ENCODE results near the gene COQ2. TPM values are rescaled to one million over a fixed set of nuclear protein-coding genes. Genes with fewer than 3 reads are reported as not detected.

The COQ2 gene
- total RNA-seq, 1 experiment from 2014 or later = 24.2 TPM

DNA sequence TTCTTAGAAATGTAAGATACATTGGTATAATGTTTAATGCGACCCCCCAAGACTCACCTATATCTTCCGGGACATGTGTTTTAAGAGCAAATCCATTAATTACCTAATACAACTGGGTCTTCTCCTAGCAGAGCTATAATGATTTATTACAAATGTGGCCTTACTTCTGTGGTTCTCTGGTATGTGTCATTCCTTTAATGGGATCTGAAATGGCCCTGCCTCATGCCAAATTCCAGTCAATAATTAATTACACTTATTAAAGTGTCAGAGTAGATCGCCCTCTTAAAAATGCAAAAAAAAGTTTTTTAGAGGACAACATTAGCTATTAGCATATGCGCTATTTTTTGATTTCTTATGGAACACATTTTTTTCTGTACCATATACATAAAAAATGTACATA lies 33.1 kb upstream of the COQ2 start:
- intact Hi-C loops (cut with micrococcal nuclease; ENCODE audit: unreplicated experiment) = no loop called here
- no peak overlapping the region for H3K4me3 Mint-ChIP-seq (ENCODE audit: unreplicated experiment)
- H3K27ac Mint-ChIP-seq (ENCODE audit: unreplicated experiment) = no peak overlapping the region
- H3K4me1 Mint-ChIP-seq (ENCODE audit: low read depth, unreplicated experiment) = peaks cover 4% of the 10 kb centered on the region
- H3K27me3 Mint-ChIP-seq (ENCODE audit: insufficient read depth, unreplicated experiment) = no peaks in the 10 kb centered on the region
- DNase-seq = no peak
- POLR2A ChIA-PET = no interaction called here
- H3K36me3 Mint-ChIP-seq (ENCODE audit: insufficient read depth, unreplicated experiment) = no peaks in the 10 kb centered on the region
- no TSS peak for BruUV-seq (replicated peaks)
- H3K36me3 ChIP-seq (ENCODE audit: control insufficient read depth, insufficient read depth, low read length) = no peaks in the 10 kb centered on the region
- no peaks in the 10 kb centered on the region for H3K9me3 ChIP-seq
- CTCF ChIA-PET = no interaction called here
- TF ChIP-seq, protein P1, sequence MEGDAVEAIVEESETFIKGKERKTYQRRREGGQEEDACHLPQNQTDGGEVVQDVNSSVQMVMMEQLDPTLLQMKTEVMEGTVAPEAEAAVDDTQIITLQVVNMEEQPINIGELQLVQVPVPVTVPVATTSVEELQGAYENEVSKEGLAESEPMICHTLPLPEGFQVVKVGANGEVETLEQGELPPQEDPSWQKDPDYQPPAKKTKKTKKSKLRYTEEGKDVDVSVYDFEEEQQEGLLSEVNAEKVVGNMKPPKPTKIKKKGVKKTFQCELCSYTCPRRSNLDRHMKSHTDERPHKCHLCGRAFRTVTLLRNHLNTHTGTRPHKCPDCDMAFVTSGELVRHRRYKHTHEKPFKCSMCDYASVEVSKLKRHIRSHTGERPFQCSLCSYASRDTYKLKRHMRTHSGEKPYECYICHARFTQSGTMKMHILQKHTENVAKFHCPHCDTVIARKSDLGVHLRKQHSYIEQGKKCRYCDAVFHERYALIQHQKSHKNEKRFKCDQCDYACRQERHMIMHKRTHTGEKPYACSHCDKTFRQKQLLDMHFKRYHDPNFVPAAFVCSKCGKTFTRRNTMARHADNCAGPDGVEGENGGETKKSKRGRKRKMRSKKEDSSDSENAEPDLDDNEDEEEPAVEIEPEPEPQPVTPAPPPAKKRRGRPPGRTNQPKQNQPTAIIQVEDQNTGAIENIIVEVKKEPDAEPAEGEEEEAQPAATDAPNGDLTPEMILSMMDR (IDR thresholded peaks at IDR 0.05; ENCODE audit: insufficient read depth in 1 of 2, low read depth in 1 of 2, low read length in 1 of 2, severe bottlenecking in 1 of 2, unreplicated experiment in 1 of 2) = no peak
- no peak overlapping the region for H3K4me3 ChIP-seq (ENCODE audit: low read depth, low read length)
- no peaks in the 10 kb centered on the region for H3K9me3 Mint-ChIP-seq (ENCODE audit: unreplicated experiment)
- no peaks in the 10 kb centered on the region for H3K4me1 ChIP-seq
- H3K27me3 ChIP-seq (replicated peaks; ENCODE audit: control insufficient read depth, insufficient read depth, low read length) = no peaks in the 10 kb centered on the region

DNA sequence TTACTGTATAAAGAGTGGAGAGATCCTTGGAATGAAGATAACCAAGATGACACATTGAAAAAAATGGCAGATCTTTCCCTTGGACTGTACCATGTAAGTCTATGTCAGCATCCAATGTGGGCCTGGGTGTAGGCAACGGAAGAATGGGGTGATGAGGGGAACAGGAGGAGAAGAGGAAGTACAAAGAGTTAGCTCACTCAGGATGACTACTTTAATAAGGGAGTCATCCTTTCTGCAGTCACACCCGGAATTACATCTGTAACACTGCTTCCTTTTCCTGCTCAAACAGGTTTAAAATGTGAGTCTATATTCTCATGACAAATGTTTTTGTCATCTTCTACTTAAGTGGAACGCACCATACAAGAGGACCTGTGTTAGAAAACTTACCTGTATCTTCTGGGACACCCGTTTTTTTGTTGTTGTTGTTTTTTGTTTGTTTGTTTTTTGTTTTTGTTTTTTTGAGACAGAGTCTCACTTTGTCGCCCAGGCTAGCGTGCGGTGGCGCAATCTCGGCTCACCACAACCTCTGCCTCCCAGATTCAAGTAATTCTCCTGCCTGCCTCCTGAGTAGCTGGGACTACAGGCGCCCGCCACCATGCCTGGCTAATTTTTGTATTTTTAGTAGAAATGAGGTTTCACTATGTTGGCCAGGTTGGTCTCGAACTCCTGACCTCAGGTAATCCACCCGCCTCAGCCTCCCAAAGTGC lies 32.0 kb upstream of the COQ2 start:
- H3K4me1 ChIP-seq = no peaks in the 10 kb centered on the region
- TF ChIP-seq, protein P1 (IDR thresholded peaks at IDR 0.05; ENCODE audit: insufficient read depth in 1 of 2, low read depth in 1 of 2, low read length in 1 of 2, severe bottlenecking in 1 of 2, unreplicated experiment in 1 of 2) = no peak
- intact Hi-C loops (cut with micrococcal nuclease; ENCODE audit: unreplicated experiment) = no loop called here
- H3K27me3 ChIP-seq (replicated peaks; ENCODE audit: control insufficient read depth, insufficient read depth, low read length) = no peaks in the 10 kb centered on the region
- no peak overlapping the region for H3K27ac Mint-ChIP-seq (ENCODE audit: unreplicated experiment)
- H3K36me3 Mint-ChIP-seq (ENCODE audit: insufficient read depth, unreplicated experiment) = no peaks in the 10 kb centered on the region
- H3K36me3 ChIP-seq (ENCODE audit: control insufficient read depth, insufficient read depth, low read length) = no peaks in the 10 kb centered on the region
- H3K4me3 ChIP-seq (ENCODE audit: low read depth, low read length) = no peak overlapping the region
- DNase-seq = no peak
- H3K4me3 Mint-ChIP-seq (ENCODE audit: unreplicated experiment) = no peak overlapping the region
- no peaks in the 10 kb centered on the region for H3K9me3 ChIP-seq
- no peaks in the 10 kb centered on the region for H3K4me1 Mint-ChIP-seq (ENCODE audit: low read depth, unreplicated experiment)
- no TSS peak for BruUV-seq (replicated peaks)
- no peaks in the 10 kb centered on the region for H3K9me3 Mint-ChIP-seq (ENCODE audit: unreplicated experiment)
- ChIA-PET POLR2A (no interaction called here), CTCF (no interaction called here)
- no peaks in the 10 kb centered on the region for H3K27me3 Mint-ChIP-seq (ENCODE audit: insufficient read depth, unreplicated experiment)

DNA sequence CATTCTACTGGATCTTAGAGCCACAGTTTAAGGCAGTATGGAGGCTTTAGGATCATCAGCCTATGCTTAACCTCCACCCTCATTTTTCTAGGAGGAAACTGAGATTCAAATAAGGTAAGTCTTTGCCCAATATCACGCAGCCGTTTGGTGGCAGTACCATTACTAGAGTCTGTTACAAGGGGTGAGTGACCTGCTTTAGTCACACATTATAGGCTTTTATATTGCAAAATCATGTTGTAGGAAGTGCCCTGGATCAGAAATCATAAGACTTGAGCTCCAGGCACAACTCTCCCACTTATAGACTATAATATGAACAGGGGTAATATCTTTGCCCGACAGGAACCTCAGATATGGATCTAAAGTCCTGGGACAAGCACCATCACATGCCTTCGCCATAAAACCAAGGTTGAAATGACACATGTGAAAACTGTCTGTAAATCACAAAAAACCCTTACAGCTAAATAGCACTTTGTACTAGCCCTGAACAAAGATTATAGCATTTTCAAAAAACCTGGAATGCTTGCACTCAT lies 30.8 kb upstream of the COQ2 start:
- no peaks in the 10 kb centered on the region for H3K9me3 Mint-ChIP-seq (ENCODE audit: unreplicated experiment)
- no peak for DNase-seq
- H3K36me3 ChIP-seq (ENCODE audit: control insufficient read depth, insufficient read depth, low read length) = no peaks in the 10 kb centered on the region
- TF ChIP-seq, protein P1 (IDR thresholded peaks at IDR 0.05; ENCODE audit: insufficient read depth in 1 of 2, low read depth in 1 of 2, low read length in 1 of 2, severe bottlenecking in 1 of 2, unreplicated experiment in 1 of 2) = no peak
- no peaks in the 10 kb centered on the region for H3K4me1 Mint-ChIP-seq (ENCODE audit: low read depth, unreplicated experiment)
- no peaks in the 10 kb centered on the region for H3K27me3 ChIP-seq (replicated peaks; ENCODE audit: control insufficient read depth, insufficient read depth, low read length)
- H3K9me3 ChIP-seq = no peaks in the 10 kb centered on the region
- ChIA-PET CTCF (interaction anchor here (0.5 kb wide), 1 partner anchor 33 kb away, joined by 3 read pairs; no protein-coding TSS in a partner anchor), POLR2A (no interaction called here)
- H3K36me3 Mint-ChIP-seq (ENCODE audit: insufficient read depth, unreplicated experiment) = no peaks in the 10 kb centered on the region
- no peak overlapping the region for H3K27ac Mint-ChIP-seq (ENCODE audit: unreplicated experiment)
- H3K4me3 Mint-ChIP-seq (ENCODE audit: unreplicated experiment) = no peak overlapping the region
- no peaks in the 10 kb centered on the region for H3K27me3 Mint-ChIP-seq (ENCODE audit: insufficient read depth, unreplicated experiment)
- no peaks in the 10 kb centered on the region for H3K4me1 ChIP-seq
- intact Hi-C loops (cut with micrococcal nuclease; ENCODE audit: unreplicated experiment) = no loop called here
- BruUV-seq (replicated peaks) = no TSS peak
- H3K4me3 ChIP-seq (ENCODE audit: low read depth, low read length) = no peak overlapping the region
